Activated naive CD8-positive, alpha-beta T cell treated with anti-CD3 and anti-CD28 coated beads, Interleukin-2, amount 10 ng/mL, durations not matched to agents 7 days and 5 days (primary cell): ENCODE data around the gene VENTX. TPM values are rescaled to one million over a fixed set of nuclear protein-coding genes. Genes with fewer than 3 reads are reported as not detected.
"Not testable (repeated sequence)": the region's sequence is repeated elsewhere in the genome, so short reads cannot be mapped to it uniquely, and the experiment has no call there.

ENCODE experiments used
- ATAC-seq: fragments of 150-1000 bp; cut with Tn5 transposase; one replicate; pipeline ENCODE4 v1.10.0; 2021; ENCODE audit warnings: low read depth, moderate library complexity
- POLR2A ChIA-PET: fragments of 350-600 bp; sonication (Branson Sonifier 250); formaldehyde crosslinking; loops from one replicate; lab custom pipeline; 2021; ENCODE audit warnings: antibody characterized with exemption; lab: Charles Lee
- DNase-seq: peaks from one replicate; pipeline ENCODE4 v3.0.0; 2021
- H3K27ac Mint-ChIP-seq: one replicate; pipeline ENCODE4 v1.8.0; 2022; ENCODE audit warnings: mild to moderate bottlenecking, mixed read lengths
- H3K27me3 Mint-ChIP-seq: one replicate; pipeline ENCODE4 v1.8.0; 2022; ENCODE audit warnings: mild to moderate bottlenecking, moderate library complexity, mixed read lengths
- H3K36me3 Mint-ChIP-seq: one replicate; pipeline ENCODE4 v1.8.0; 2021; ENCODE audit warnings: mild to moderate bottlenecking, mixed read lengths
- H3K4me1 Mint-ChIP-seq: one replicate; pipeline ENCODE4 v1.8.0; 2021; ENCODE audit warnings: mixed read lengths
- H3K4me3 Mint-ChIP-seq: one replicate; pipeline ENCODE4 v1.8.0; 2022; ENCODE audit warnings: mild to moderate bottlenecking, moderate library complexity, mixed read lengths
- H3K9me3 Mint-ChIP-seq: one replicate; pipeline ENCODE4 v1.8.0; 2021; ENCODE audit warnings: mixed read lengths
- total RNA-seq, 2 experiments: library from RNA; stranded (reverse); gene quantifications; one replicate each; pipeline ENCODE4 v1.2.3, GENCODE V29; 2021

The VENTX gene
- total RNA-seq, 2 experiments from 2014 or later: 0.11 TPM; not detected in 1

DNA sequence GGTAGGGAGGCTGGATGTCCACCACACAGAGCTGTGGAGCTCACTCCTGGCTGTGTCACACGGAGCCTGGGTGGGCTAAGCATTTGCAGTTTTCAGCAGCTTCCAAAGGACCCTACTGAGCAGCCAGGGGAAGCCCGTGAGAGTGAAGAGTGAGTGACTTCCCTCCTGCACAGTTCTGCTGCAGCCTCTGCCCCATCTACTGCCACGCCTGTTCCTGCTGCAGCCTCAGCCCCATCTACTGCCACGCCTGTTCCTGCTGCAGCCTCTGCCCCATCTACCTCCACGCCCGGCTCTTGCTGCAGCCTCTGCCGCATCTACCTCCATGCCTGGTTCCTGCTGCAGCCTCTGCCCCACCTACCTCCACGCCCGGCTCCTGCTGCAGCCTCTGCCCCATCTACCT, 26.8 kb downstream of the VENTX start:
- Mint-ChIP-seq H3K27me3 (no peaks in the 10 kb centered on the region), H3K4me1 (peaks cover 33% of the 10 kb centered on the region), H3K36me3 (peaks cover 4% of the 10 kb centered on the region), H3K27ac (peak overlapping the region; percentile 51), H3K9me3 (no peaks in the 10 kb centered on the region), H3K4me3 (peak overlapping the region; percentile 66)
- DNase-seq: peak; percentile 51
- ATAC-seq: peak; percentile 55
- POLR2A ChIA-PET: interaction anchor here (1.1 to 4.8 kb wide), 2 partner anchors 11 to 14 kb away, joined by 4 to 35 read pairs; partner anchors contain the start of gene ADAM8

DNA sequence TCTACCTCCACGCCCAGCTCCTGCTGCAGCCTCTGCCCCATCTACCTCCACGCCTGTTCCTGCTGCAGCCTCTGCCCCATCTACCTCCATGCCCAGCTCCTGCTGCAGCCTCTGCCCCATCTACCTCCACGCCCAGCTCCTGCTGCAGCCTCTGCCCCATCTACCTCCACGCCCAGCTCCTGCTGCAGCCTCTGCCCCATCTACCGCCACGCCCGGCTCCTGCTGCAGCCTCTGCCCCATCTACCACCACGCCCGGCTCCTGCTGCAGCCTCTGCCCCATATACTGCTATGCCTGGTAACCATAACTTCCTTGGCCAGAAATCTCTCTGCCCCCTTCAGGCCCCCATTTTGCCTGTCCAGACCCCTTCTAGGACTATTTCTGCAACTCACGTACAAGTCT, 27.4 kb downstream of the VENTX start:
- POLR2A ChIA-PET: interaction anchor here (1.1 to 4.8 kb wide), 2 partner anchors 10 to 13 kb away, joined by 4 to 35 read pairs; partner anchors contain the start of gene ADAM8
- H3K27me3 Mint-ChIP-seq, H3K36me3 Mint-ChIP-seq, H3K27ac Mint-ChIP-seq, DNase-seq, ATAC-seq, H3K9me3 Mint-ChIP-seq: not testable (repeated sequence)
- Mint-ChIP-seq H3K4me3 (peak overlapping the region; percentile 66), H3K4me1 (peaks cover 28% of the 10 kb centered on the region)

DNA sequence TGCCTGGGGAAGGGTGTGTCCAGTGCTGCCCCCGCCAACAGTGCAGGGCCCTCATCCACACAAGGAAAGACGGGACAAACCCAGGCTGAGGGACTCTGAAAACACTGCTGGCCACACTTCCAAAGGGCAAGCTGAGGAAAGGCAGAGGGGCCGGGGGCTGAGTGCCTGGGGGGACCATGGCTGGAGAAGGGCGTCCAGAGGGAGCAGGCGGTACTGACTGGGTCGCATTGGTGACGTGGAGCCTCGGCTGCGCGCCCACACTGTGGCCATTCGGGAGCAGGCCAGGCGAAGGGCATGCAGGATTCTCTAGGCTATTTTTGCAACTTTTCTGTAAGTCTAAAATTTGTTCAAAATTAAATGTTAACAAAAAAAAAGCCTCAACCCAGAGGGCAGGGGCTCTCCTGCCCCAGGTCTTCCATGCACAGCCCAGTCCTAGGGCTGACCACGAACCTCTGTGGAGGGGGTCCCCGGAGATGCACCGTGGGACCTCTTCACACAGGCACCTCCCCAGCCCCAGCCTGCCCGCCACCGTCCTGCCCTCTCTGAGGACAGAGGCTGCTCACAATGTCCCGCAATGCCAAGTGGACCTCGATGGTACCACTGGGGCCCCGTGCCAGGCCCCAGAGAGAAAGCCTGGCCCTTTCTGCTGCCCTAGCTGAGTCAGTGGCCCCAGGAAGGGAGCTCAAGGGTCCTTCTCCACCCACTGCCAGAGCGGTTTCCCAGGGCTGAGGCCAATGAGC, 28.6 kb downstream of the VENTX start:
- H3K9me3 Mint-ChIP-seq: no peaks in the 10 kb centered on the region
- no peaks in the 10 kb centered on the region for H3K27me3 Mint-ChIP-seq
- DNase-seq: no peak
- POLR2A ChIA-PET: interaction anchor here (0.5 to 1.5 kb wide), 2 partner anchors 10 to 35 kb away, joined by 3 to 5 read pairs; partner anchors contain the start of gene ADAM8
- no peak overlapping the region for H3K27ac Mint-ChIP-seq
- H3K4me1 Mint-ChIP-seq: peaks cover 17% of the 10 kb centered on the region
- peaks cover 4% of the 10 kb centered on the region for H3K36me3 Mint-ChIP-seq
- ATAC-seq: no peak
- H3K4me3 Mint-ChIP-seq: no peak overlapping the region

DNA sequence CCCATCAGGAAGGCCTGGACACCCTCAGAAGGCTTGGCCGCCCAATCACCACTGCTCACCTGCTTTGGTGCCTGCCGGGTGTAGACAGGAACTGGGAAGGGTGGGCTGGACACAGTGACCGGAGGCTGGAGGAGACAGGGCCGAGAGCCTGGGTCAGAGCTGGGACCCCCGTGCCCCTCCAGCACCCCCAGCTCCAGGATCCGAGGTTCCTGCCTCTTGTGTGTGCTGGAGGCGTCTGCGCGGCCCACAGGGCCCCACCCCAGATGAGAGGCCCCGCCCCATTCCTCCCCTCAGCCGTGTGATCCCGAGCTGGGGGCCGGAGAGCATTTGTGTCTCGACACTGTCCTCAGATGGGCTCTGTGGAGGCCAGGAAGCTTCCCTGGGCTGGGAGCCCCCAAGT, 29.6 kb downstream of the VENTX start:
- Mint-ChIP-seq H3K9me3 (no peaks in the 10 kb centered on the region), H3K27ac (no peak overlapping the region), H3K4me3 (no peak overlapping the region), H3K36me3 (peaks cover 6% of the 10 kb centered on the region), H3K27me3 (no peaks in the 10 kb centered on the region), H3K4me1 (peaks cover 17% of the 10 kb centered on the region)
- POLR2A ChIA-PET: interaction anchor here (0.5 to 1.5 kb wide), 3 partner anchors 8 to 34 kb away, joined by 3 to 5 read pairs (median 3); partner anchors contain the start of gene ADAM8
- no peak for DNase-seq
- no peak for ATAC-seq

DNA sequence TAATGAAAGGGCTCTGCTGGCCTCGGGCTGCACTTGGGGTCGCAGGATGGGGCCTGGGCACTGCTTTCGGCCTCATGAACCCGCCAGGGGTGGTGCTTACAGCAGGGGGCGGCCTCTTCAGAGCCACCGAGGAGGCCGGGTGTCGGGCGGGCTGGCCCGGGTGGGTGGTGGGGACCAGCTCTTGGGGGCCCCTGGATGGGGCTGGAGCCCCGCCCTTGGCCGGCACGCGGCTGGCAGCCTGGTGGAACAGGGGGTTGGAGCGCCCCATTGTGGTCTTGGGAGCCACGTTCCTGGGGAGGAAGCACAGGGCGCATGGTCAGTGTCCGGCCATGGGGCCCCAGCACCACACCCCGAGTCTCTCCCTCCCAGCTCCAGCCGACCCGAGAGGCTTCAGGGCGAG, 30.2 kb downstream of the VENTX start:
- H3K4me3 Mint-ChIP-seq: no peak overlapping the region
- H3K27me3 Mint-ChIP-seq: no peaks in the 10 kb centered on the region
- DNase-seq: no peak
- no peaks in the 10 kb centered on the region for H3K9me3 Mint-ChIP-seq
- POLR2A ChIA-PET: interaction anchor here (1.4 to 1.5 kb wide), 2 partner anchors 9 kb away, joined by 3 to 5 read pairs; partner anchors contain the start of gene ADAM8
- H3K4me1 Mint-ChIP-seq: peaks cover 17% of the 10 kb centered on the region
- no peak for ATAC-seq
- peaks cover 6% of the 10 kb centered on the region for H3K36me3 Mint-ChIP-seq
- H3K27ac Mint-ChIP-seq: no peak overlapping the region

DNA sequence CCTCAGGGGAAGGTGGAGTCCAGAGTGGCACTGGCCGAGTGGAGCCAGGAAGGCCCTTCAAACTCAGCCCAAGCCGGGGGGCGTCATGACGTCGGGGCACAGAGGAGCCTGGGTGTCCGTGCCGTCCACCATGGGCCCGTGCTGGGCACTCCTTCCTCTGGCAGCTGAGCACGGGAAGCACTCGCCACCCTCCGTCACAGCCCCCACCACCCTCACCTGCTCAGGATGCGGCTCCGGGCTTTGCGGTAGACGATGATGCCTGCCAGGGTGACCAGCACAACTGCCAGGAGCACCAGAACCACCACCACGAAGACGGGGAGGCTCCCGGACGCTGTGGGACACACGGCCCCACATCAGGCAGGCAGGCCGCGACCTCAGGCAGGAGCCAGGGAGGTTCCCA, 30.9 kb downstream of the VENTX start:
- peaks cover 6% of the 10 kb centered on the region for H3K36me3 Mint-ChIP-seq
- H3K4me3 Mint-ChIP-seq: no peak overlapping the region
- H3K4me1 Mint-ChIP-seq: peaks cover 17% of the 10 kb centered on the region
- H3K27me3 Mint-ChIP-seq: no peaks in the 10 kb centered on the region
- DNase-seq (no peak), ATAC-seq (no peak)
- H3K9me3 Mint-ChIP-seq: no peaks in the 10 kb centered on the region
- H3K27ac Mint-ChIP-seq: no peak overlapping the region
- POLR2A ChIA-PET: no interaction called here

DNA sequence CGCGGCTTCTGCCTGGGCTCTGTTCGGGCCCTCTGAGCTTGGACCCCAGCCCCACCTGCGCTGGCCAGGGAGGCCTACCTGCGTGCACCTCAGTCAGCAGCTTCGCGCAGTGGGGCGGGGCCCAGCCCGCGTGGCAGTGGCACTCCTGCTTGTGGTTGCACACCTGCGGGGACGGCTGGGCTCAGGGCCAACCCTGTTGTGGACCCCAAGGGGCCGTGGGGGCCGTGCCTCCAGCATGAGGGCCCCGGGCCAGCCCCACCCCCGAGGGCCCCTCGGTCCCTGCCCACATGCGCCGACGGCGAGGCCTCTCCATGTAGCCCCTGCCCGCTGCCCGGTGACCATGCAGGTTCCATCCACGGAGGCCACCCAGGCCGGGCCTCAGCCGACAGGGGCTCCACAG, 31.7 kb downstream of the VENTX start:
- POLR2A ChIA-PET: no interaction called here
- Mint-ChIP-seq H3K27me3 (no peaks in the 10 kb centered on the region), H3K4me3 (no peak overlapping the region), H3K27ac (no peak overlapping the region), H3K36me3 (peaks cover 4% of the 10 kb centered on the region), H3K9me3 (no peaks in the 10 kb centered on the region), H3K4me1 (peaks cover 10% of the 10 kb centered on the region)
- ATAC-seq (no peak), DNase-seq (no peak)

DNA sequence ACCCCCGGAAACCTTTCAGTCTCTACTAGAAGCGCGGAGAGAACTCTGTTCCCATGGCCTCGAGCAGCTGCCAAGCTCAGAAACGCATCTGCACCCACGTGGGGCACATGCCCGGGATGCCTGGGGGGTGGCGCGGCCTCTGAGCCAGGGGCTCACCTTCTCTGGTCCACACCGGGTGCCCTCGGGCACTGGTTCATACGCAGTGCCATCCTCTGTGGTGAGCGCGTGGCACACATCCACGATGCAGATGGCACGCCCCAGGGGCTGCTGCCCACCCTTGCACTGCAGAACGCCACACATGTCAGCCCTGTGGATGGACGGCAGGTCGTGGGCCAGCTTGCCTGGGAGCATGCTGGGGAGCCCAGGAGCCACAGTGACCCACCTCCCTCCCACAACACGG, 32.5 kb downstream of the VENTX start:
- Mint-ChIP-seq H3K27me3 (no peaks in the 10 kb centered on the region), H3K9me3 (no peaks in the 10 kb centered on the region), H3K36me3 (peaks cover 2% of the 10 kb centered on the region), H3K4me1 (peaks cover 6% of the 10 kb centered on the region), H3K4me3 (no peak overlapping the region), H3K27ac (no peak overlapping the region)
- no peak for DNase-seq
- ATAC-seq: no peak
- POLR2A ChIA-PET: interaction anchor here (0.8 kb wide), 1 partner anchor 11 kb away, joined by 3 read pairs; no protein-coding TSS in a partner anchor

DNA sequence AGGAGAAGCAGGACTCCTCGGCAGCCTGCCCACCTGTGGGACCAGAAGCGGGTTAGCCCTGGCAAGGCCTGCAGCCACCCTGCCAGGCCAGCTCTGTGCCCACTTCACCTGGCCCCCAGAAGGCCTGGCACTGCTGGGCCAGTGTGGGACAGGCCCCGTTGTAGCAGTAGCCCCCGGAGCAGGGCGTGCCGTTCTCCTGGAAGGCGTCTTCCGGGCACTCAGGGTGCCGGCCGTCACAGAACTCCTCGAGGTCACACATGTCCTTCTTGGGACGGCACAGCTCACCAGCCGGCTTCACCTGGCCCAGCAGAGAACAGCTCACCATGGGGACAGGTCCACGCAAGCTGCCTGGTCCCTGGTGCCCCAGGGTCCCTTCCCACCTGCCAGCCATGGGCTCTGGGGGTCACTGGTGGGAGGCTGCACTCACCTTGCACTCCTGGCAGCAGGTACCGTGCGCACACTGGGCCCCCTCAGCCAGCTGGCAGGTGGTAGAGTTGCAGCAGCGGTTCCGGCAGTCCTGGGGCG, 33.2 kb downstream of the VENTX start:
- DNase-seq: no peak
- H3K27me3 Mint-ChIP-seq: no peaks in the 10 kb centered on the region
- POLR2A ChIA-PET: interaction anchor here (0.8 kb wide), 1 partner anchor 12 kb away, joined by 3 read pairs; no protein-coding TSS in a partner anchor
- H3K9me3 Mint-ChIP-seq: no peaks in the 10 kb centered on the region
- no peak for ATAC-seq
- peaks cover 6% of the 10 kb centered on the region for H3K4me1 Mint-ChIP-seq
- no peak overlapping the region for H3K4me3 Mint-ChIP-seq
- H3K36me3 Mint-ChIP-seq: peaks cover 2% of the 10 kb centered on the region
- no peak overlapping the region for H3K27ac Mint-ChIP-seq

DNA sequence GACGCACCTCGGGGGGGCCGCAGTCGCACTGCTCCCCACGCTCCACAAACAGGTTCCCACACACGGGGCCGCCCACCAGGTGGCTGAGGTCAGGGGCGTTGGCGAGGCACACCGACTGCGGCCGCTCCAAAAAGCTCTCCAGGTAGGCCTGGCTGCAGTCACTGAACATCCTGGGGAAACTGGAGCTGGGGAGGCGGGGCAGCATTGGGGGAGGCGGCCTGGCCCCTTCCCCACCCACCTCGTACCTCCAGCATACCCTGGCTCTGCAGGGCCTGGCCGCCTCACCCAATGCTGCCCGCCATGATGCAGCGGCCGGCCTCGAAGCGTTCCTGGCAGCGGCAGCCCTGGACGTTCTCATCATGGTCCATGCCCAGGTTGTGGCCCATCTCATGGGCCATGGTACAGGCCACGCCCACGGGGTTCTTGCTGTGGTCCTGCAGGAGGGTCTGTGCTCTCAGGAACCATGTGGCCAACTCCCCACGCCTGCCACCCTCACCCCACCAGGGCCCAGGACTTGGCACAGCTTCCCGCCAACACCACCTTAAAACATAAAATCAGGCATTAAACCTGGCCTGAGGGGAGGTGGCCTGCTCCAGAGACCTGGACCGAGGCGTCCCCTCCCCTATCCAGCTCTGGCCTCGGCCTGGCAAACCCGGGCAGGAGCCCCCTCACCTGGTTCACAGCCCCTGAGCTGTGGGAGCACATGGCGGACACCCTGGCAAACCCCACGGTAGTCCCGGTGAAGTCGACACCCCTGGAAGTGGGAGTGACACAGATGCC, 34.1 kb downstream of the VENTX start:
- Mint-ChIP-seq H3K4me1 (peaks cover 8% of the 10 kb centered on the region), H3K27me3 (no peaks in the 10 kb centered on the region), H3K4me3 (no peak overlapping the region), H3K9me3 (no peaks in the 10 kb centered on the region), H3K27ac (no peak overlapping the region), H3K36me3 (peaks cover 2% of the 10 kb centered on the region)
- DNase-seq (no peak), ATAC-seq (no peak)
- POLR2A ChIA-PET: no interaction called here

DNA sequence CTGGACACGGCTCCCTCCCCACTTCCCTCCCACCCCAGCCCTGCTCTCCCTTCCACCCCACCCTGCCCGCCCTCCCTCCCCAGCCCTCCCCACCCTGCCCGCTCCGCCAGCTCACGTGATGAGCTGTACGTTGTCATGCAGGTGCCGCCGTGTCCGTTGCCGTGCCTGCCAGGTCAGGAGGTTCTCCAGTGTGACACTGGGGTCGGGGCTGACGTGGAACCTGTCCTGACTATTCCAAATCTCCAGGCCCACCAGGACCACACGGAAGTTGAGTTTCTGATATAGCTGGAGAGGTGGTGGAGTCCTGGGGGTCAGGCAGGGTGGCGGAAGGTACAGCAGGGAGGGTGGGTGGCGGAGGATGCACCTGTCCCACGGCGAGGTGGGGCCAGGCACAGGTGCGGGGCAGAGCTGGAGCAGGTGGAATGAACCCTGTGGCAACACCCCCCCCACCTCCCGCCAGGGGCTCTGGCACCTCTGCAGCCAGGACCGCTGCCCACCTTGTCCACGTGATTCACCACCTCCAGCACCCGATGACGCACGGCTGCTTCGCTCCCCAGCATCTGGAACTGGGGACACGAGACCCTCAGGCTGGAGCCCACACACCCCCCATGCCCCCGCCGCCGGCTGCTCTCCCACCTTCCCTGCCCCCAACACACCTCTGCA, 34.8 kb downstream of the VENTX start:
- Mint-ChIP-seq H3K4me1 (peaks cover 8% of the 10 kb centered on the region), H3K4me3 (no peak overlapping the region), H3K27ac (no peak overlapping the region), H3K9me3 (no peaks in the 10 kb centered on the region), H3K36me3 (peaks cover 2% of the 10 kb centered on the region), H3K27me3 (no peaks in the 10 kb centered on the region)
- ATAC-seq: no peak
- POLR2A ChIA-PET: no interaction called here
- no peak for DNase-seq

DNA sequence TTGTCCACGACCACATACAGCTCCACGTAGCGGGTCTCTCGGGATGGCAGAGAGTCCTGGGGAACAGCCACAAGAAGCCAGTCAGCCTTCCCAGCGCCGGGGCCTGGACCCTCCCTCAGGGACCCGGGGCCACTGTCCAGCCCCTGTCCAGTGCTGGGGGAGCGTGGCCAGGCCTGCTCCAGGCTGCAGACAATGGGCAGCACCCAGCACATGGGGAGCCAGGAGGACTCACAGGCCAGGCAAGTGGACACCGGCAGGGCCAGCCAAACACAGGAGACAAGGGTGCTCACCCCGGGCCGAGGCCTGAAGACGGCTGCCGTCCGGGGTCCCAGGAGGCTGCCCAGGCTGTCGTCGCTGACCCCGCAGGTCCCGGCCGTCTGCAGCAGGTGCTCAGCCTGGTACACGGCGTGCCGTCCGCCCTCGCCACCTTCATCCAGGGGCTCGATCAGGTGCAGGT, 35.3 kb downstream of the VENTX start:
- Mint-ChIP-seq H3K27me3 (no peaks in the 10 kb centered on the region), H3K27ac (no peak overlapping the region), H3K4me3 (no peak overlapping the region), H3K36me3 (peaks cover 2% of the 10 kb centered on the region), H3K9me3 (no peaks in the 10 kb centered on the region), H3K4me1 (peaks cover 12% of the 10 kb centered on the region)
- ATAC-seq (no peak), DNase-seq (no peak)
- POLR2A ChIA-PET: no interaction called here
